Measurements from ENCODE around the gene TMEM141. TPM values are rescaled to one million over a fixed set of nuclear protein-coding genes. Genes with fewer than 3 reads are reported as not detected.

Gene TMEM141
- total and polyA plus RNA-seq, 2 of the 8 experiments (the other 6 are each of a cell fraction or from before 2014, with no cell fraction given) = 51.1 to 137 TPM

DNA sequence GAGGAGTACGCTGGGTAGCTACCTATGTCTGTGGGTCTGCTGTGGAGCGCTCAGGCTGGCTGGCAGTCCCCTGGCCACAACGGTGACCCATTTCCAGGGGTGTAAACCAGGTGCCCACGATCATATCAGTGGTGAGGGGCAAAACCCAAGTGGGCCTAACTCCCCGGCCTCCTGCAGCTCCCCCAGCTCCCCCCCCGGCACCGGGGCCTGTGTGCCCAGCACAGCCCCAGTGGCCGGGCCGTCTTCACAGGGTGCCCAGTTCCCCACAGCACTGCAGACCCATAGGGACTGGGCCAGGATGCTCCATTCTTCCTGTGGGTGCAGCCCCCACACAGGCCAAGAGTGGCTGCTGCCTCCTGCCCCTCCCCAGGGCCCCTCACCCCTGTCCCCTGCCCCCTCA lies 32.1 kb upstream of the TMEM141 start:
- Histone ChIP-seq H2BK120ac (replicated peaks; ENCODE audit: low read depth, low read length) (no peak overlapping the region), H3K36me3 (ENCODE audit: control insufficient read depth in 2 of 4, insufficient read depth in 4 of 4, low read length in 3 of 4) (no peaks in the 10 kb centered on the region), H3K14ac (ENCODE audit: insufficient read length) (no peak overlapping the region), H3K4me2 (ENCODE audit: insufficient read depth in 1 of 2, low read depth in 2 of 2, low read length in 2 of 2) (no peak overlapping the region), H2BK15ac (ENCODE audit: low read length) (no peak overlapping the region), H3K79me2 (ENCODE audit: control insufficient read depth in 1 of 2, insufficient read depth in 2 of 2, low read length in 2 of 2) (no peaks in the 10 kb centered on the region), H3K23me2 (ENCODE audit: low read depth, low read length) (no peaks in the 10 kb centered on the region; the same call in 1 of the 2 replicates), H3K27me3 (replicated peaks in 1 of 4; ENCODE audit: control insufficient read depth in 3 of 4, extremely low read depth in 1 of 4, insufficient read depth in 3 of 4, low read length in 3 of 4) (no peaks in the 10 kb centered on the region; a peak in 2 of 7 replicates), H2BK20ac (ENCODE audit: low read length) (no peak overlapping the region), H3K18ac (ENCODE audit: extremely low read depth, low read length) (no peak overlapping the region), H4K91ac (replicated peaks; ENCODE audit: insufficient read length, low read length) (no peak overlapping the region), H3K27ac (ENCODE audit: low read depth, low read length) (no peak overlapping the region), H4K8ac (ENCODE audit: extremely low read depth, insufficient read depth, low read length) (no peak overlapping the region), H2AK5ac (ENCODE audit: low read depth, low read length) (no peak overlapping the region), H3K79me1 (ENCODE audit: low read depth, low read length) (no peaks in the 10 kb centered on the region), H2AFZ (ENCODE audit: low read length) (no peak overlapping the region), H3K56ac (replicated peaks; ENCODE audit: insufficient read length, low read depth, low read length) (no peak overlapping the region), H4K5ac (ENCODE audit: insufficient read length, low read depth, low read length) (no peak overlapping the region), H3K4me1 (replicated peaks in 1 of 4; ENCODE audit: control insufficient read depth in 3 of 4, insufficient read depth in 4 of 4, low read length in 3 of 4) (peaks cover 0 to 13% (median 6%) of the 10 kb centered on the region in 4 experiments; a peak in 4 of 7 replicates), H3K23ac (ENCODE audit: insufficient read length) (no peak overlapping the region), H2BK5ac (ENCODE audit: low read depth, low read length) (no peak overlapping the region), H3K9me3 (ENCODE audit: insufficient read depth in 2 of 2, low read depth in 1 of 2, low read length in 1 of 2) (peaks cover 0 to 6% of the 10 kb centered on the region in 2 experiments; a peak in 1 of 4 replicates), H3K9ac (replicated peaks in 1 of 4; ENCODE audit: extremely low read depth in 1 of 4, low read depth in 3 of 4, low read length in 3 of 4) (no peak overlapping the region), H3K4ac (replicated peaks; ENCODE audit: insufficient read length, low read depth, low read length) (no peak overlapping the region), H4K20me1 (replicated peaks in 1 of 2; ENCODE audit: control insufficient read depth in 1 of 2, insufficient read depth in 2 of 2, low read length in 2 of 2) (no peaks in the 10 kb centered on the region), H3K4me3 (ENCODE audit: extremely low read depth in 1 of 4, insufficient read depth in 2 of 4, low read depth in 3 of 4, low read length in 4 of 4) (no peak overlapping the region), H2BK12ac (ENCODE audit: low read depth, low read length) (no peak overlapping the region)
- DNase-seq (ENCODE audit: low read depth in 1 of 2, low spot score in 2 of 2) (no peak), FAIRE-seq (no peak)
- ChIA-PET POLR2A (ENCODE audit: partially characterized antibody) (interaction anchor here (3.0 to 3.8 kb wide), 2 partner anchors 31 to 32 kb away, joined by 26 to 34 read pairs; no protein-coding TSS in a partner anchor), CTCF (ENCODE audit: partially characterized antibody) (interaction anchor here (0.6 to 5.1 kb wide), 14 partner anchors 12 to 270 kb away, joined by 3 to 42 read pairs (median 6); partner anchors contain the start of genes AJM1 and LCN10)
- TF ChIP-seq SUZ12 (IDR thresholded peaks at IDR 0.05; ENCODE audit: low read length) (no peak), RNF2 (IDR thresholded peaks at IDR 0.05; ENCODE audit: borderline replicate concordance, low read depth, low read length, missing control alignments, poor library complexity, severe bottlenecking) (no peak), CEBPB (IDR thresholded peaks at IDR 0.05; ENCODE audit: low read depth, low read length) (no peak), MAFK (IDR thresholded peaks at IDR 0.05; ENCODE audit: low read depth, low read length) (no peak), EZH2 (IDR thresholded peaks at IDR 0.05; ENCODE audit: low read depth, low read length, severe bottlenecking) (no peak), TCF12 (IDR thresholded peaks at IDR 0.05; ENCODE audit: low read depth, low read length) (no peak)
- TF ChIP-seq, protein P1, sequence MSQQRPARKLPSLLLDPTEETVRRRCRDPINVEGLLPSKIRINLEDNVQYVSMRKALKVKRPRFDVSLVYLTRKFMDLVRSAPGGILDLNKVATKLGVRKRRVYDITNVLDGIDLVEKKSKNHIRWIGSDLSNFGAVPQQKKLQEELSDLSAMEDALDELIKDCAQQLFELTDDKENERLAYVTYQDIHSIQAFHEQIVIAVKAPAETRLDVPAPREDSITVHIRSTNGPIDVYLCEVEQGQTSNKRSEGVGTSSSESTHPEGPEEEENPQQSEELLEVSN (IDR thresholded peaks at IDR 0.05) = no peak
- WGBS, 2 experiments (ENCODE audit: extremely low coverage in 1 of 2, insufficient coverage in 1 of 2, insufficient read length in 1 of 2, insufficient replicate concordance in 2 of 2, low coverage in 1 of 2, low lambda C conversion rate in 2 of 2, missing lambda C conversion rate in 1 of 2) = 83% methylated on average over 9 of the region's 9 CpGs; no CpG with 5 or more reads in 1 of the 2 experiments

All from H1 (cell line).